ENCODE results near the gene ARL17B.
"Not testable (repeated sequence)": the region's sequence is repeated elsewhere in the genome, so short reads cannot be mapped to it uniquely, and the experiment has no call there.

ARL17B gene

GRCh38 chr17:46361755-46362154 is at the start of gene ARL17B:
Gene ARL17B, minus strand, starts transcription at chr17:46361766. Its CDS starts 3,369 bp downstream, at chr17:46358397.
- not testable (repeated sequence) for DNase-seq (ENCODE audit: low spot score)

GRCh38 chr17:46409864-46410263 is 48.3 kb upstream of the ARL17B start:
- not testable (repeated sequence) for DNase-seq (ENCODE audit: low spot score)

GRCh38 chr17:46407155-46407554 is 45.6 kb upstream of the ARL17B start:
- DNase-seq (ENCODE audit: low spot score): not testable (repeated sequence)

GRCh38 chr17:46401033-46401787 is 39.6 kb upstream of the ARL17B start:
- DNase-seq (ENCODE audit: low spot score): not testable (repeated sequence)

GRCh38 chr17:46400543-46400942 is 39.0 kb upstream of the ARL17B start:
- DNase-seq (ENCODE audit: low spot score): not testable (repeated sequence)

GRCh38 chr17:46399993-46400392 is 38.4 kb upstream of the ARL17B start:
- DNase-seq (ENCODE audit: low spot score): not testable (repeated sequence)

- DNase-seq (ENCODE audit: low spot score): not testable (repeated sequence)
These were observed 34.7 kb upstream of the ARL17B start for GRCh38 chr17:46396292-46396691.

GRCh38 chr17:46393702-46394101 is 32.1 kb upstream of the ARL17B start:
- DNase-seq (ENCODE audit: low spot score): not testable (repeated sequence)

GRCh38 chr17:46385491-46385890 is 23.9 kb upstream of the ARL17B start:
- DNase-seq (ENCODE audit: low spot score): not testable (repeated sequence)

GRCh38 chr17:46383118-46383517 is 21.6 kb upstream of the ARL17B start:
- not testable (repeated sequence) for DNase-seq (ENCODE audit: low spot score)

- DNase-seq (ENCODE audit: low spot score): not testable (repeated sequence)
These were observed 11.9 kb upstream of the ARL17B start for GRCh38 chr17:46373418-46373817.

- DNase-seq (ENCODE audit: low spot score): not testable (repeated sequence)
These were observed 11.0 kb upstream of the ARL17B start for GRCh38 chr17:46372236-46373229.

- not testable (repeated sequence) for DNase-seq (ENCODE audit: low spot score)
These were observed 6.0 kb upstream of the ARL17B start for GRCh38 chr17:46367520-46367919.

- not testable (repeated sequence) for DNase-seq (ENCODE audit: low spot score)
These were observed 326 bp downstream of the ARL17B start for GRCh38 chr17:46361145-46361735.

- not testable (repeated sequence) for DNase-seq (ENCODE audit: low spot score)
These were observed 7.7 kb downstream of the ARL17B start for GRCh38 chr17:46353856-46354255.

GRCh38 chr17:46349060-46349459 is 12.5 kb downstream of the ARL17B start:
- not testable (repeated sequence) for DNase-seq (ENCODE audit: low spot score)

- DNase-seq (ENCODE audit: low spot score): not testable (repeated sequence)
These were observed 13.2 kb downstream of the ARL17B start for GRCh38 chr17:46348345-46348744.

- DNase-seq (ENCODE audit: low spot score): not testable (repeated sequence)
These were observed 19.4 kb downstream of the ARL17B start for GRCh38 chr17:46342131-46342530.

GRCh38 chr17:46341220-46341619 is 20.3 kb downstream of the ARL17B start:
- not testable (repeated sequence) for DNase-seq (ENCODE audit: low spot score)

- not testable (repeated sequence) for DNase-seq (ENCODE audit: low spot score)
These were observed 66.7 kb downstream of the ARL17B start, which contains the start of gene LRRC37A for GRCh38 chr17:46294831-46295230. Gene LRRC37A, plus strand, starts transcription at chr17:46295131. Its CDS starts 3 bp downstream, at chr17:46295134.

GRCh38 chr17:46291618-46292017 is 69.9 kb downstream of the ARL17B start:
- not testable (repeated sequence) for DNase-seq (ENCODE audit: low spot score)

All from HuH-7.5 (cell line).